Activated CD4-positive, CD25-positive, alpha-beta regulatory T cell treated with anti-CD3 and anti-CD28 coated beads, Interleukin-2, amount 50 U/mL, for 72 hours (primary cell): Measurements from ENCODE around the gene PIK3R1.

Experiments
- DNase-seq: peaks from one replicate; pipeline ENCODE4 v3.0.0; 2021

The PIK3R1 gene

GRCh38 chr5:68215208-68215897 is at the start of gene PIK3R1:
TSS of gene PIK3R1 (plus strand) at chr5:68215756. CDS start at chr5:68226676, 10,920 bp downstream.
- peak; percentile 93 for DNase-seq

GRCh38 chr5:68167195-68167651 is 48.3 kb upstream of the PIK3R1 start:
- no peak for DNase-seq

- DNase-seq = no peak
Measured at GRCh38 chr5:68169903-68170302, 45.7 kb upstream of the PIK3R1 start.

GRCh38 chr5:68170826-68171558 is 44.6 kb upstream of the PIK3R1 start:
- DNase-seq = no peak

GRCh38 chr5:68172314-68172713 is 43.2 kb upstream of the PIK3R1 start:
- DNase-seq = no peak

- no peak for DNase-seq
Measured at GRCh38 chr5:68173007-68173406, 42.5 kb upstream of the PIK3R1 start.

GRCh38 chr5:68176253-68176652 is 39.3 kb upstream of the PIK3R1 start:
- DNase-seq = no peak

GRCh38 chr5:68176802-68177479 is 38.6 kb upstream of the PIK3R1 start:
- no peak for DNase-seq

- no peak for DNase-seq
Measured at GRCh38 chr5:68177676-68178075, 37.9 kb upstream of the PIK3R1 start.

- no peak for DNase-seq
Measured at GRCh38 chr5:68178579-68178978, 37.0 kb upstream of the PIK3R1 start.

GRCh38 chr5:68180121-68181038 is 35.2 kb upstream of the PIK3R1 start:
- DNase-seq = no peak

- DNase-seq = no peak
Measured at GRCh38 chr5:68181039-68181599, 34.4 kb upstream of the PIK3R1 start.

- DNase-seq = no peak
Measured at GRCh38 chr5:68182094-68182493, 33.5 kb upstream of the PIK3R1 start.

- no peak for DNase-seq
Measured at GRCh38 chr5:68182534-68182933, 33.0 kb upstream of the PIK3R1 start.

- DNase-seq = no peak
Measured at GRCh38 chr5:68187268-68188055, 28.1 kb upstream of the PIK3R1 start.

- DNase-seq = no peak
Measured at GRCh38 chr5:68189171-68189570, 26.4 kb upstream of the PIK3R1 start.

GRCh38 chr5:68189613-68190012 is 25.9 kb upstream of the PIK3R1 start:
- DNase-seq = no peak

GRCh38 chr5:68190619-68191018 is 24.9 kb upstream of the PIK3R1 start:
- DNase-seq = no peak

- DNase-seq = no peak
Measured at GRCh38 chr5:68191083-68191791, 24.3 kb upstream of the PIK3R1 start.

- DNase-seq = no peak
Measured at GRCh38 chr5:68192679-68193060, 22.9 kb upstream of the PIK3R1 start.

- DNase-seq = no peak
Measured at GRCh38 chr5:68193481-68194036, 22.0 kb upstream of the PIK3R1 start.
